DMS53 treated with DMSO at 0.1 percent for 48 hours (cell line): ENCODE results near the gene HGFAC.

ENCODE experiments used
- DNase-seq: peaks from one replicate; lab custom pipeline; 2025; ENCODE audit not compliant: unreplicated experiment; lab: John Stamatoyannopoulos, UW

HGFAC gene

GRCh38 chr4:3485011-3485791, 43.4 kb downstream of the HGFAC start:
- DNase-seq: peak; percentile 25

GRCh38 chr4:3485886-3486540, 44.2 kb downstream of the HGFAC start:
- no peak for DNase-seq

- no peak for DNase-seq
Measured at GRCh38 chr4:3486541-3487540, 45.1 kb downstream of the HGFAC start.

GRCh38 chr4:3487861-3488260, 46.1 kb downstream of the HGFAC start:
- no peak for DNase-seq

- DNase-seq: no peak
Measured at GRCh38 chr4:3488820-3489219, 47.1 kb downstream of the HGFAC start.

GRCh38 chr4:3489451-3489962, 47.7 kb downstream of the HGFAC start:
- DNase-seq: no peak

- DNase-seq: no peak
Measured at GRCh38 chr4:3491681-3492405, 50.1 kb downstream of the HGFAC start.

- DNase-seq: no peak
Measured at GRCh38 chr4:3492741-3493719, 51.3 kb downstream of the HGFAC start.

- DNase-seq: no peak
Measured at GRCh38 chr4:3493720-3494461, 52.1 kb downstream of the HGFAC start.

- DNase-seq: no peak
Measured at GRCh38 chr4:3494462-3494871, 52.7 kb downstream of the HGFAC start.

GRCh38 chr4:3495204-3495975, 53.6 kb downstream of the HGFAC start:
- DNase-seq: no peak

GRCh38 chr4:3496021-3496420, 54.3 kb downstream of the HGFAC start:
- DNase-seq: no peak

- no peak for DNase-seq
Measured at GRCh38 chr4:3497095-3497494, 55.3 kb downstream of the HGFAC start.

GRCh38 chr4:3497523-3498389, 56.0 kb downstream of the HGFAC start:
- no peak for DNase-seq

- DNase-seq: no peak
Measured at GRCh38 chr4:3498407-3498806, 56.6 kb downstream of the HGFAC start.
